GM12892 (cell line): ENCODE results near the gene ANGPT4.

Source experiments
- POLR2A ChIP-seq: IDR thresholded peaks from 2 replicates; pipeline ENCODE4 v1.6.1; 2011; ENCODE audit warnings: low read depth, low read length, control low read depth
- POLR2AphosphoS5 ChIP-seq: IDR thresholded peaks from 2 replicates; pipeline ENCODE4 v1.6.1; 2011; ENCODE audit warnings: low read depth, low read length, control low read depth

DNA sequence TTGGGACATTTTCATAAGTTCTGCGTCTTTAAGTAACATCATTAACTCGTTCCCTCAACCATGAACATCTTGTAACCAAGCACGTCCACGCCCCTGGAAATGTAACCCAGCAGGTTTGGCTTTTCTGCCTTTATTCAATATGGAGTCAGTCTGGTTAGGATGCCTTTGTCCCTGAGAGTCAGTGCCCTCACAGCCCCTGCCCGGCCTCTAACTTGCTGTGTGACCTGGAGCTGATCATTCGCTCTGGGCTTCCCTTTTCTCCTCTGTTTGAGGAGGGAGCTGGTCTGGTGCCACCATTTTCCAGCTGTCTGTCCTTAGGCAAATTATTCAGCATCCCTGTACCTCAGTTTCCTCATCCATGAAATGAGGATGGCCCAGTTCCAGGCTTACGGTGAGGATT lies 26.5 kb upstream of the ANGPT4 start:
- no peak for TF ChIP-seq POLR2AphosphoS5
- TF ChIP-seq POLR2A: no peak
